Breast epithelium (tissue), 3 donors: Measurements from ENCODE around the gene MCM9.

Experiments used
- POLR2A ChIP-seq: fragments of 450-650 bp; IDR thresholded peaks from one replicate; pipeline ENCODE4 v1.6.1; 2016; ENCODE audit warnings: antibody characterized with exemption, mild to moderate bottlenecking, moderate library complexity
- POLR2AphosphoS5 ChIP-seq, 3 donors: sonication (generic); formaldehyde crosslinking; IDR thresholded peaks; one replicate each; pipeline ENCODE4 v1.6.1; 2017; ENCODE audit warnings: antibody characterized with exemption in 3 of 3
- TF ChIP-seq, protein P1 (sequence below), 3 donors: fragments of 450-650 bp; IDR thresholded peaks; one replicate each; pipeline ENCODE4 v1.5.1; 2016 to 2017; ENCODE audit warnings: antibody characterized with exemption in 3 of 3, mild to moderate bottlenecking in 3 of 3, moderate library complexity in 3 of 3

DNA sequence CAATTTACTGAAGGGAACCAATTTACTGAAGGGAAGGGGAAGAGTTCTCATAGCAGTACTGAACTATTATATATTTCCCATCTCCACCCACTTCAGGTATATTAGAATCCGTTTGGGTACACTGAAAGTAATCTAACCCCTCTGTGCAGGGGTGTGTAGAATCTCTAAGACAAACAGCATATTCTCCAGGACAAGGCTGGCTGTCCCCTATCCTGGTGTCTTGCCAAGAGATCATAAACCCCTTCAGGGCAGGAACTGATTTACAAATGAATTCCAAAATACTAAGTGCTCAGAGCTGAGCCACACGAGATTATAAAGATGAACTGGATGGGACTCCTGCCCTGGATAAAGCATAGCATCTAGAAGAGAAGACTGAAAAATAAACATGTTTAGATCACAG lies 31.8 kb downstream of the MCM9 start:
- TF ChIP-seq, protein P1, sequence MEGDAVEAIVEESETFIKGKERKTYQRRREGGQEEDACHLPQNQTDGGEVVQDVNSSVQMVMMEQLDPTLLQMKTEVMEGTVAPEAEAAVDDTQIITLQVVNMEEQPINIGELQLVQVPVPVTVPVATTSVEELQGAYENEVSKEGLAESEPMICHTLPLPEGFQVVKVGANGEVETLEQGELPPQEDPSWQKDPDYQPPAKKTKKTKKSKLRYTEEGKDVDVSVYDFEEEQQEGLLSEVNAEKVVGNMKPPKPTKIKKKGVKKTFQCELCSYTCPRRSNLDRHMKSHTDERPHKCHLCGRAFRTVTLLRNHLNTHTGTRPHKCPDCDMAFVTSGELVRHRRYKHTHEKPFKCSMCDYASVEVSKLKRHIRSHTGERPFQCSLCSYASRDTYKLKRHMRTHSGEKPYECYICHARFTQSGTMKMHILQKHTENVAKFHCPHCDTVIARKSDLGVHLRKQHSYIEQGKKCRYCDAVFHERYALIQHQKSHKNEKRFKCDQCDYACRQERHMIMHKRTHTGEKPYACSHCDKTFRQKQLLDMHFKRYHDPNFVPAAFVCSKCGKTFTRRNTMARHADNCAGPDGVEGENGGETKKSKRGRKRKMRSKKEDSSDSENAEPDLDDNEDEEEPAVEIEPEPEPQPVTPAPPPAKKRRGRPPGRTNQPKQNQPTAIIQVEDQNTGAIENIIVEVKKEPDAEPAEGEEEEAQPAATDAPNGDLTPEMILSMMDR (IDR thresholded peaks at IDR 0.05): no peak
- TF ChIP-seq POLR2A: no peak
- TF ChIP-seq POLR2AphosphoS5 (IDR thresholded peaks at IDR 0.05): no peak
